Fibroblast of skin of left quadriceps (primary cell): ENCODE measurements around the gene PPP1R9B.

ENCODE experiments used
- DNase-seq, 2 experiments: peaks; one replicate each; pipeline ENCODE4 v3.0.0-alpha.2; 2013; ENCODE audit warnings: low read depth in 2 of 2

Gene PPP1R9B

GRCh38 chr17:50143461-50144176, 6.9 kb downstream of the PPP1R9B start:
- no peak for DNase-seq

GRCh38 chr17:50141745-50142110, 8.7 kb downstream of the PPP1R9B start:
- no peak for DNase-seq

GRCh38 chr17:50141026-50141744, 9.3 kb downstream of the PPP1R9B start:
- no peak for DNase-seq

- DNase-seq, result no peak
Measured at GRCh38 chr17:50139950-50140885, 10.3 kb downstream of the PPP1R9B start.

- no peak for DNase-seq
Measured at GRCh38 chr17:50139185-50139783, 11.2 kb downstream of the PPP1R9B start.

- DNase-seq, result no peak
Measured at GRCh38 chr17:50137042-50137441, 13.4 kb downstream of the PPP1R9B start.

GRCh38 chr17:50136096-50136687, 14.3 kb downstream of the PPP1R9B start:
- DNase-seq, result no peak

- no peak for DNase-seq
Measured at GRCh38 chr17:50135316-50136095, 15.0 kb downstream of the PPP1R9B start.

GRCh38 chr17:50134206-50135110, 16.0 kb downstream of the PPP1R9B start:
- no peak for DNase-seq

GRCh38 chr17:50133769-50134099, 16.7 kb downstream of the PPP1R9B start:
- no peak for DNase-seq

- no peak for DNase-seq
Measured at GRCh38 chr17:50133028-50133768, 17.3 kb downstream of the PPP1R9B start.

GRCh38 chr17:50132104-50132794, 18.2 kb downstream of the PPP1R9B start:
- DNase-seq, result no peak

GRCh38 chr17:50130559-50131305, 19.7 kb downstream of the PPP1R9B start:
- DNase-seq, result no peak

- DNase-seq, result no peak
Measured at GRCh38 chr17:50129728-50130558, 20.5 kb downstream of the PPP1R9B start, which contains the start of gene SAMD14. SAMD14 (minus strand) TSS chr17:50130160; CDS start chr17:50124959, 5,201 bp downstream.

- no peak for DNase-seq
Measured at GRCh38 chr17:50129353-50129727, 21.1 kb downstream of the PPP1R9B start.

- no peak for DNase-seq
Measured at GRCh38 chr17:50128441-50129352, 21.8 kb downstream of the PPP1R9B start.
